WTC11 (cell line): ENCODE measurements around the gene LGALS3. TPM values are rescaled to one million over a fixed set of nuclear protein-coding genes. Genes with fewer than 3 reads are reported as not detected.

Source experiments
- ATAC-seq: fragments of 200-7000 bp; cut with Tn5 transposase; 2 replicates; pipeline ENCODE4 v1.10.0; 2021; ENCODE audit warnings: mild to moderate bottlenecking, moderate library complexity
- CTCF ChIA-PET: fragments of 300-600 bp; sonication (Branson Sonifier 250); formaldehyde crosslinking; loops from one replicate; lab custom pipeline; 2021; ENCODE audit warnings: antibody characterized with exemption; lab: Charles Lee
- POLR2A ChIA-PET: fragments of 350-600 bp; sonication (Branson Sonifier 250); formaldehyde crosslinking; loops from one replicate; lab custom pipeline; 2021; ENCODE audit warnings: antibody characterized with exemption; lab: Charles Lee
- DNase-seq: peaks from one replicate; pipeline ENCODE4 v3.0.0; 2021; ENCODE audit warnings: low spot score
- H3K27ac Mint-ChIP-seq: 2 replicates; pipeline ENCODE4 v1.8.0; 2021; ENCODE audit warnings: mixed read lengths
- H3K27me3 Mint-ChIP-seq: 2 replicates; pipeline ENCODE4 v1.8.0; 2021; ENCODE audit warnings: low read depth, mild to moderate bottlenecking, moderate library complexity, mixed read lengths
- H3K36me3 Mint-ChIP-seq: 2 replicates; pipeline ENCODE4 v1.8.0; 2021; ENCODE audit warnings: mixed read lengths
- H3K4me1 Mint-ChIP-seq: 2 replicates; pipeline ENCODE4 v1.8.0; 2022; ENCODE audit warnings: mixed read lengths
- H3K4me3 Mint-ChIP-seq: 2 replicates; pipeline ENCODE4 v1.8.0; 2021; ENCODE audit warnings: mild to moderate bottlenecking, moderate library complexity, mixed read lengths
- H3K9me3 Mint-ChIP-seq: 2 replicates; pipeline ENCODE4 v1.8.0; 2021; ENCODE audit warnings: mixed read lengths
- AR ChIP-seq: fragments of 250-450 bp; sonication (Bioruptor Pico); IDR thresholded peaks from 2 replicates; pipeline ENCODE4 v1.9.0; 2021; ENCODE audit warnings: mild to moderate bottlenecking
- FOXP4 ChIP-seq: sonication (generic); formaldehyde crosslinking; IDR thresholded peaks from 2 replicates; pipeline ENCODE4 v1.8.0; 2022; ENCODE audit warnings: mild to moderate bottlenecking, missing genetic modification reagents
- GABPB1 ChIP-seq: sonication (generic); formaldehyde crosslinking; IDR thresholded peaks from 2 replicates; pipeline ENCODE4 v1.8.1; 2023; ENCODE audit warnings: mild to moderate bottlenecking, missing genetic modification reagents
- IRF2 ChIP-seq: sonication (generic); formaldehyde crosslinking; IDR thresholded peaks from 2 replicates; pipeline ENCODE4 v1.8.0; 2022; ENCODE audit warnings: low read depth, missing genetic modification reagents, borderline replicate concordance
- NFE2L1 ChIP-seq: sonication (generic); formaldehyde crosslinking; IDR thresholded peaks from 2 replicates; pipeline ENCODE4 v1.8.1; 2023; ENCODE audit warnings: missing genetic modification reagents
- NR3C1 ChIP-seq: sonication (generic); formaldehyde crosslinking; conservative IDR thresholded peaks from 2 replicates; pipeline ENCODE4 v1.8.1; 2023; ENCODE audit warnings: low read depth, mild to moderate bottlenecking, missing genetic modification reagents
- SMAD4 ChIP-seq: sonication (generic); formaldehyde crosslinking; IDR thresholded peaks from 2 replicates; pipeline ENCODE4 v1.8.0; 2022; ENCODE audit warnings: mild to moderate bottlenecking, missing genetic modification reagents
- SOX15 ChIP-seq: fragments of 250-450 bp; sonication (Bioruptor Pico); IDR thresholded peaks from 2 replicates; pipeline ENCODE4 v1.9.0; 2021; ENCODE audit warnings: mild to moderate bottlenecking
- TEAD4 ChIP-seq: sonication (generic); formaldehyde crosslinking; IDR thresholded peaks from 2 replicates; pipeline ENCODE4 v1.8.0; 2022; ENCODE audit warnings: mild to moderate bottlenecking, missing genetic modification reagents
- ZNF121 ChIP-seq: sonication (generic); formaldehyde crosslinking; IDR thresholded peaks from 2 replicates; pipeline ENCODE4 v1.8.0; 2023; ENCODE audit warnings: missing genetic modification reagents
- ZNF232 ChIP-seq: sonication (generic); formaldehyde crosslinking; IDR thresholded peaks from 2 replicates; pipeline ENCODE4 v1.8.0; 2022; ENCODE audit warnings: mild to moderate bottlenecking, missing genetic modification reagents
- ZNF263 ChIP-seq: sonication (generic); formaldehyde crosslinking; IDR thresholded peaks from 2 replicates; pipeline ENCODE4 v1.8.1; 2022; ENCODE audit warnings: low read depth, mild to moderate bottlenecking, moderate library complexity, missing genetic modification reagents
- total RNA-seq: library from RNA; stranded (reverse); gene quantifications from 3 replicates; pipeline ENCODE4 v1.2.3, GENCODE V29; 2021
- TF ChIP-seq, protein P1 (sequence below): sonication (generic); formaldehyde crosslinking; IDR thresholded peaks from 2 replicates; pipeline ENCODE4 v1.8.1; 2023; ENCODE audit warnings: mild to moderate bottlenecking, missing genetic modification reagents, borderline replicate concordance
- TF ChIP-seq, protein P2 (sequence below): sonication (generic); formaldehyde crosslinking; IDR thresholded peaks from 2 replicates; pipeline ENCODE4 v1.8.0; 2022; ENCODE audit warnings: mild to moderate bottlenecking, missing genetic modification reagents
- TF ChIP-seq, protein P3 (sequence below): sonication (generic); formaldehyde crosslinking; IDR thresholded peaks from 2 replicates; pipeline ENCODE4 v1.8.0; 2022; ENCODE audit warnings: missing genetic modification reagents

Gene LGALS3
- total RNA-seq, 1 experiment from 2014 or later, result 5.8 TPM

GRCh38 chr14:55160989-55161388, 31.9 kb downstream of the LGALS3 start (continued):
- TF ChIP-seq, protein P1, sequence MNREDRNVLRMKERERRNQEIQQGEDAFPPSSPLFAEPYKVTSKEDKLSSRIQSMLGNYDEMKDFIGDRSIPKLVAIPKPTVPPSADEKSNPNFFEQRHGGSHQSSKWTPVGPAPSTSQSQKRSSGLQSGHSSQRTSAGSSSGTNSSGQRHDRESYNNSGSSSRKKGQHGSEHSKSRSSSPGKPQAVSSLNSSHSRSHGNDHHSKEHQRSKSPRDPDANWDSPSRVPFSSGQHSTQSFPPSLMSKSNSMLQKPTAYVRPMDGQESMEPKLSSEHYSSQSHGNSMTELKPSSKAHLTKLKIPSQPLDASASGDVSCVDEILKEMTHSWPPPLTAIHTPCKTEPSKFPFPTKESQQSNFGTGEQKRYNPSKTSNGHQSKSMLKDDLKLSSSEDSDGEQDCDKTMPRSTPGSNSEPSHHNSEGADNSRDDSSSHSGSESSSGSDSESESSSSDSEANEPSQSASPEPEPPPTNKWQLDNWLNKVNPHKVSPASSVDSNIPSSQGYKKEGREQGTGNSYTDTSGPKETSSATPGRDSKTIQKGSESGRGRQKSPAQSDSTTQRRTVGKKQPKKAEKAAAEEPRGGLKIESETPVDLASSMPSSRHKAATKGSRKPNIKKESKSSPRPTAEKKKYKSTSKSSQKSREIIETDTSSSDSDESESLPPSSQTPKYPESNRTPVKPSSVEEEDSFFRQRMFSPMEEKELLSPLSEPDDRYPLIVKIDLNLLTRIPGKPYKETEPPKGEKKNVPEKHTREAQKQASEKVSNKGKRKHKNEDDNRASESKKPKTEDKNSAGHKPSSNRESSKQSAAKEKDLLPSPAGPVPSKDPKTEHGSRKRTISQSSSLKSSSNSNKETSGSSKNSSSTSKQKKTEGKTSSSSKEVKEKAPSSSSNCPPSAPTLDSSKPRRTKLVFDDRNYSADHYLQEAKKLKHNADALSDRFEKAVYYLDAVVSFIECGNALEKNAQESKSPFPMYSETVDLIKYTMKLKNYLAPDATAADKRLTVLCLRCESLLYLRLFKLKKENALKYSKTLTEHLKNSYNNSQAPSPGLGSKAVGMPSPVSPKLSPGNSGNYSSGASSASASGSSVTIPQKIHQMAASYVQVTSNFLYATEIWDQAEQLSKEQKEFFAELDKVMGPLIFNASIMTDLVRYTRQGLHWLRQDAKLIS, result no peak
- TF ChIP-seq FOXP4 (CRISPR knock-in tag), result no peak
- TF ChIP-seq AR (CRISPR knock-in tag), result no peak
- TF ChIP-seq, protein P2, sequence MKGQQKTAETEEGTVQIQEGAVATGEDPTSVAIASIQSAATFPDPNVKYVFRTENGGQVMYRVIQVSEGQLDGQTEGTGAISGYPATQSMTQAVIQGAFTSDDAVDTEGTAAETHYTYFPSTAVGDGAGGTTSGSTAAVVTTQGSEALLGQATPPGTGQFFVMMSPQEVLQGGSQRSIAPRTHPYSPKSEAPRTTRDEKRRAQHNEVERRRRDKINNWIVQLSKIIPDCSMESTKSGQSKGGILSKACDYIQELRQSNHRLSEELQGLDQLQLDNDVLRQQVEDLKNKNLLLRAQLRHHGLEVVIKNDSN (CRISPR knock-in tag), result no peak
- no peak for TF ChIP-seq ZNF121 (CRISPR knock-in tag)
- no peak for TF ChIP-seq NFE2L1 (CRISPR knock-in tag)

- no peaks in the 10 kb centered on the region for H3K9me3 Mint-ChIP-seq
- ATAC-seq (no peak), DNase-seq (no peak)
- H3K4me1 Mint-ChIP-seq, result no peaks in the 10 kb centered on the region
- peaks cover 78% of the 10 kb centered on the region for H3K36me3 Mint-ChIP-seq
- no peak overlapping the region for H3K27ac Mint-ChIP-seq
- no peak overlapping the region for H3K4me3 Mint-ChIP-seq
- TF ChIP-seq GABPB1 (CRISPR knock-in tag), result no peak
- no peak for TF ChIP-seq ZNF232 (CRISPR knock-in tag)
- no peak for TF ChIP-seq NR3C1
- no peak for TF ChIP-seq TEAD4 (CRISPR knock-in tag)
- no peak for TF ChIP-seq SMAD4 (CRISPR knock-in tag)
- TF ChIP-seq SOX15 (CRISPR knock-in tag), result no peak
- TF ChIP-seq, protein P3, sequence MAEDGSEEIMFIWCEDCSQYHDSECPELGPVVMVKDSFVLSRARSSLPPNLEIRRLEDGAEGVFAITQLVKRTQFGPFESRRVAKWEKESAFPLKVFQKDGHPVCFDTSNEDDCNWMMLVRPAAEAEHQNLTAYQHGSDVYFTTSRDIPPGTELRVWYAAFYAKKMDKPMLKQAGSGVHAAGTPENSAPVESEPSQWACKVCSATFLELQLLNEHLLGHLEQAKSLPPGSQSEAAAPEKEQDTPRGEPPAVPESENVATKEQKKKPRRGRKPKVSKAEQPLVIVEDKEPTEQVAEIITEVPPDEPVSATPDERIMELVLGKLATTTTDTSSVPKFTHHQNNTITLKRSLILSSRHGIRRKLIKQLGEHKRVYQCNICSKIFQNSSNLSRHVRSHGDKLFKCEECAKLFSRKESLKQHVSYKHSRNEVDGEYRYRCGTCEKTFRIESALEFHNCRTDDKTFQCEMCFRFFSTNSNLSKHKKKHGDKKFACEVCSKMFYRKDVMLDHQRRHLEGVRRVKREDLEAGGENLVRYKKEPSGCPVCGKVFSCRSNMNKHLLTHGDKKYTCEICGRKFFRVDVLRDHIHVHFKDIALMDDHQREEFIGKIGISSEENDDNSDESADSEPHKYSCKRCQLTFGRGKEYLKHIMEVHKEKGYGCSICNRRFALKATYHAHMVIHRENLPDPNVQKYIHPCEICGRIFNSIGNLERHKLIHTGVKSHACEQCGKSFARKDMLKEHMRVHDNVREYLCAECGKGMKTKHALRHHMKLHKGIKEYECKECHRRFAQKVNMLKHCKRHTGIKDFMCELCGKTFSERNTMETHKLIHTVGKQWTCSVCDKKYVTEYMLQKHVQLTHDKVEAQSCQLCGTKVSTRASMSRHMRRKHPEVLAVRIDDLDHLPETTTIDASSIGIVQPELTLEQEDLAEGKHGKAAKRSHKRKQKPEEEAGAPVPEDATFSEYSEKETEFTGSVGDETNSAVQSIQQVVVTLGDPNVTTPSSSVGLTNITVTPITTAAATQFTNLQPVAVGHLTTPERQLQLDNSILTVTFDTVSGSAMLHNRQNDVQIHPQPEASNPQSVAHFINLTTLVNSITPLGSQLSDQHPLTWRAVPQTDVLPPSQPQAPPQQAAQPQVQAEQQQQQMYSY (CRISPR knock-in tag), result no peak
- no peak for TF ChIP-seq FOXP4 (CRISPR knock-in tag)
- no peak for TF ChIP-seq ZNF263
- no peak for TF ChIP-seq IRF2 (CRISPR knock-in tag)
- CTCF ChIA-PET, result interaction anchor here (0.9 kb wide), 1 partner anchor 119 kb away, joined by 3 read pairs; the partner anchor contains the start of gene MAPK1IP1L
- no peaks in the 10 kb centered on the region for H3K27me3 Mint-ChIP-seq
- POLR2A ChIA-PET, result no interaction called here
Observed at GRCh38 chr14:55170526-55170925, 41.5 kb downstream of the LGALS3 start.
